Right lobe of liver (tissue), 4 donors: ENCODE results near the gene STX11.

Experiments
- POLR2A ChIP-seq: fragments of 450-650 bp; IDR thresholded peaks from one replicate; pipeline ENCODE4 v1.6.1; 2017; ENCODE audit warnings: antibody characterized with exemption, mild to moderate bottlenecking
- TF ChIP-seq, protein P1 (sequence below), 4 donors: fragments of 200-600 bp in 3 of 4; fragments of 450-650 bp in 1 of 4; IDR thresholded peaks; one replicate each; pipeline versions ENCODE4 v1.5.1 to v1.8.0; 2016 to 2022; ENCODE audit warnings: antibody characterized with exemption in 4 of 4, mild to moderate bottlenecking in 2 of 4
- donor health status: DM: no; HTN: no; CAD: no.
- donor health status: DM: no; HTN: no; CAD: no.
- donor health status: DM: no; HTN: yes; CAD: no.

GRCh38 chr6:144234399-144234798, 84.1 kb downstream of the STX11 start:
- TF ChIP-seq, protein P1, sequence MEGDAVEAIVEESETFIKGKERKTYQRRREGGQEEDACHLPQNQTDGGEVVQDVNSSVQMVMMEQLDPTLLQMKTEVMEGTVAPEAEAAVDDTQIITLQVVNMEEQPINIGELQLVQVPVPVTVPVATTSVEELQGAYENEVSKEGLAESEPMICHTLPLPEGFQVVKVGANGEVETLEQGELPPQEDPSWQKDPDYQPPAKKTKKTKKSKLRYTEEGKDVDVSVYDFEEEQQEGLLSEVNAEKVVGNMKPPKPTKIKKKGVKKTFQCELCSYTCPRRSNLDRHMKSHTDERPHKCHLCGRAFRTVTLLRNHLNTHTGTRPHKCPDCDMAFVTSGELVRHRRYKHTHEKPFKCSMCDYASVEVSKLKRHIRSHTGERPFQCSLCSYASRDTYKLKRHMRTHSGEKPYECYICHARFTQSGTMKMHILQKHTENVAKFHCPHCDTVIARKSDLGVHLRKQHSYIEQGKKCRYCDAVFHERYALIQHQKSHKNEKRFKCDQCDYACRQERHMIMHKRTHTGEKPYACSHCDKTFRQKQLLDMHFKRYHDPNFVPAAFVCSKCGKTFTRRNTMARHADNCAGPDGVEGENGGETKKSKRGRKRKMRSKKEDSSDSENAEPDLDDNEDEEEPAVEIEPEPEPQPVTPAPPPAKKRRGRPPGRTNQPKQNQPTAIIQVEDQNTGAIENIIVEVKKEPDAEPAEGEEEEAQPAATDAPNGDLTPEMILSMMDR (IDR thresholded peaks at IDR 0.05) = no peak
- TF ChIP-seq POLR2A = no peak
